Cardiac fibroblast (primary cell): ENCODE data around the gene HELLS.

Experiments
- DNase-seq, 2 donors: peaks; one replicate each; pipeline versions ENCODE4 v3.0.0 to v3.0.0-alpha.2; 2010; ENCODE audit warnings: low read depth in 2 of 2
- H3K4me3 ChIP-seq, 2 donors: replicated peaks in 1 of 2; 1 replicate in 1 of 2; 2 replicates in 1 of 2; pipeline ENCODE4 v1.5.1; 2011; ENCODE audit warnings: low read depth in 2 of 2, low read length in 2 of 2, mild to moderate bottlenecking in 2 of 2, moderate library complexity in 1 of 2
- CTCF ChIP-seq: IDR thresholded peaks from one replicate; pipeline ENCODE4 v1.5.1; 2011; ENCODE audit warnings: low read depth, mild to moderate bottlenecking, low read length, inconsistent platforms

The HELLS gene

GRCh38 chr10:94607111-94607510 is 61.5 kb downstream of the HELLS start:
- no peak for DNase-seq
- TF ChIP-seq CTCF = no peak
- H3K4me3 ChIP-seq = no peak overlapping the region

GRCh38 chr10:94608559-94608958 is 63.0 kb downstream of the HELLS start:
- no peak for DNase-seq
- H3K4me3 ChIP-seq = no peak overlapping the region
- TF ChIP-seq CTCF = no peak

GRCh38 chr10:94614558-94614957 is 69.0 kb downstream of the HELLS start:
- no peak for DNase-seq
- no peak for TF ChIP-seq CTCF
- no peak overlapping the region for H3K4me3 ChIP-seq

GRCh38 chr10:94617389-94617944 is 71.9 kb downstream of the HELLS start:
- no peak for TF ChIP-seq CTCF
- no peak for DNase-seq
- H3K4me3 ChIP-seq = no peak overlapping the region

GRCh38 chr10:94622666-94623205 is 77.1 kb downstream of the HELLS start:
- TF ChIP-seq CTCF = no peak
- no peak for DNase-seq
- no peak overlapping the region for H3K4me3 ChIP-seq

- peak in 1 of 2 donors; percentile 4 for DNase-seq
- no peak overlapping the region for H3K4me3 ChIP-seq
- TF ChIP-seq CTCF = no peak
These were observed 78.0 kb downstream of the HELLS start for GRCh38 chr10:94623572-94623971.

GRCh38 chr10:94626476-94626875 is 80.9 kb downstream of the HELLS start:
- TF ChIP-seq CTCF = no peak
- DNase-seq = no peak
- no peak overlapping the region for H3K4me3 ChIP-seq
